ENCODE measurements around the gene HCFC1.
"Not testable (repeated sequence)": the region's sequence is repeated elsewhere in the genome, so short reads cannot be mapped to it uniquely, and the experiment has no call there.

HCFC1 gene

GRCh38 chrX:154008521-154008920 is 36.9 kb upstream of the HCFC1 start:
- DNase-seq: no peak

- DNase-seq: no peak
Observed at GRCh38 chrX:154006947-154007346, 35.3 kb upstream of the HCFC1 start.

DNA sequence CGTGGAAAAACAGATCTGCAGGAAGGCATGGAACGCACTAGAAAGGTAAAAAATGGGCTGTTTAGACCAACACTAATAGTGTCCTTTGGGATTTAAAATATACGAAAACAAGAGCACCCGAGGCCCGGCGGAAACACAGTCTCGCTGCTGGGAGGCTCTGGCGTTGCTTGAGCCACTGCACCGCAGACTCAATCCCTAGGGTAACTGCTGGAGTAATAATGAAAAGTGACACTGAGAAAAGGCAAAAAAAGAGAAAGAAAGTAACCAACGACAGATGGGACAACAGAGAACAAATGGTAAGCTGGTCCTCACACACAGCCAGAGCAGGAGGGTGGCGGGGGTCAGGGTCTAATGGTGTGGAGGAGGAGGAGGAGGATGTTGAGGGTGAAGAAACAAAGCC is 32.7 kb upstream of the HCFC1 start:
- DNase-seq: no peak

GRCh38 chrX:154002215-154002719 is 30.6 kb upstream of the HCFC1 start:
- peak in 1 of 5 donors; percentile 85 for DNase-seq

- DNase-seq: no peak
Observed at GRCh38 chrX:154000051-154000450, 28.4 kb upstream of the HCFC1 start.

- no peak for DNase-seq
Observed at GRCh38 chrX:153999359-154000037, 27.9 kb upstream of the HCFC1 start.

- DNase-seq: no peak
Observed at GRCh38 chrX:153995504-153995903, 23.9 kb upstream of the HCFC1 start.

DNA sequence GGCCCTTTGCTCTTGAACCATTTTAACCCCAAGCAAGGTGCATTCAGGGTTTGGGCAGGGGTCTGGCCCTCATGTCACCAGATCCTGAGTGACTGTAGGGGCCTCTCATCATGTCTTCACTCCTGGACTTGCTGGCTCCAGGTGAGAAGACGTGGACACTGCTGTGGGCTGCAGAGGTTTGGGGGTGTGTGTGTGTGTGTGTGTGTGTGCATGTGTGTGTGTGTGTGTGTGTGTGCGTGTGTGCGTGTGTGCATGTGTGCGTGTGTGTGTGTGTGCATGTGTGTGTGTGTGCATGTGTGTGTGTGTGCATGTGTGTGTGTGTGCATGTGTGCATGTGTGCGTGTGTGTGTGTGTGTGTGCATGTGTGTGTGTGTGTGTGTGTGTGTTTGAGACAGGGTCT is 22.8 kb upstream of the HCFC1 start:
- not testable (repeated sequence) for DNase-seq

DNA sequence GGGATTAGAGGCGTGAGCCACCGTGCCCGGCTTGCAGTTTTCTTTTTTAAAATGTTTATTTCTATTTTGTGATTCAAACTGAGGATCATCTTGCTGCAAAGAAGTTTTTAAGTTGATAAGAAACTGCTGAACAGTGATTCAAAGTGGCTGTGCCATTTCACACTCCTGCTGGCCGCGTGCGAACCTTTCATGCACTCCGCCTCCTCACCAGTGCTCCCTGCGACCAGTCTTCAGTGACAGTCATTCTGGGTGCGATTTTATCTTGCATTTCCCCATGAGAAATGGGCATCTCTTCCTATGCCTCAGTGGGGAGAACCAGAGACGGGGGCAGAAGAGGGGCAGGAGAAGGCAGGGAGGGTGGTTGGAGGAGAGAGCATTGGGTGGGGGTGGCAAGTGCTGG is 22.4 kb upstream of the HCFC1 start:
- no peak for DNase-seq

DNA sequence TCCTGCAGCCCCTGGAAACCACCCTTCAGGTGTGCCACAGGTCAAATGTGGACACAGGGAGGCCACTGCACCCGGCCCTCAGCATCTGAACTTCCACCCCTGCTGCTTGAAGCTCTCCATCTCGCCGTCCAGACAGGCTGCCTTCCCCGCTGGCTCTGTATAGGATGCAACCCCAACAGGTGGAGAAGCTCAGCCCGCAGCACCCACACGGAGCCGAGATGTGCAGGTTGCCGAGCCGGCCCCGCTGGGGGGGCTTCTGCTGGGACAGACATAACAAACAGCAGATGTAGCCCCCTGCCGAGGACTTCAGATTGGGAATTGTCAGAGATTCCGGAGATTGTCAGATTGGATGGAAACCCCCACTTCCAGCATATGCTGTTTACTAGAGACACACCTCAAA is 21.5 kb upstream of the HCFC1 start:
- no peak for DNase-seq

- DNase-seq: no peak
Observed at GRCh38 chrX:153992180-153992579, 20.6 kb upstream of the HCFC1 start.

DNA sequence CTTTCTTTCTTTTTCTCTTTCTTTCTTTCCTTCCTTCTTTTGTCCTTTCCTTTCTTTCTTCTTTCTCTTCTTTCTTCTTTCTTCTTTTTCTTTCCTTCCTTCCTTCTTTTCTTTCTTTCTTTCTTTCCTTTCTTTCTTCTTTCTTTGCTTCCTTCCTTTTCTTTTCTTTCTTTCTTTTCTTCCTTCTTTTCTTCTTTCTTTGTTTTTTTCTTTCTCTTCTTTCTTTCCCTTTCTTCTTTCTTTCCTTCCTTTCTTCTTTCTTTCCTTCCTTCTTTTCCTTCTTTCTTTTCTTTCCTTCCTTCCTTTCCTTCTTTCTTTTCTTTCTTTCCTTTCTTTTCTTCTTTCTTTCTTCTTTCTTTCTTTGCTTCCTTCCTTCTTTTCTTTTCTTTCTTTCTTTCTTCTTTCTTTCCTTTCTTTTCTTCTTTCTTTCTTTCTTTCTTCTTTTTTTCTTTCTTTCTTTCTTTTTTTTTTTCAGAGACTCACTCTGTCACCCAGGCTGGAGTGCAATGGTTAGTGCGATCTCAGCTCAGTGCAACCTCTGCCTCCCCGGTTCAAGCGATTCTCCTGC is 19.5 kb upstream of the HCFC1 start:
- no peak for DNase-seq

DNA sequence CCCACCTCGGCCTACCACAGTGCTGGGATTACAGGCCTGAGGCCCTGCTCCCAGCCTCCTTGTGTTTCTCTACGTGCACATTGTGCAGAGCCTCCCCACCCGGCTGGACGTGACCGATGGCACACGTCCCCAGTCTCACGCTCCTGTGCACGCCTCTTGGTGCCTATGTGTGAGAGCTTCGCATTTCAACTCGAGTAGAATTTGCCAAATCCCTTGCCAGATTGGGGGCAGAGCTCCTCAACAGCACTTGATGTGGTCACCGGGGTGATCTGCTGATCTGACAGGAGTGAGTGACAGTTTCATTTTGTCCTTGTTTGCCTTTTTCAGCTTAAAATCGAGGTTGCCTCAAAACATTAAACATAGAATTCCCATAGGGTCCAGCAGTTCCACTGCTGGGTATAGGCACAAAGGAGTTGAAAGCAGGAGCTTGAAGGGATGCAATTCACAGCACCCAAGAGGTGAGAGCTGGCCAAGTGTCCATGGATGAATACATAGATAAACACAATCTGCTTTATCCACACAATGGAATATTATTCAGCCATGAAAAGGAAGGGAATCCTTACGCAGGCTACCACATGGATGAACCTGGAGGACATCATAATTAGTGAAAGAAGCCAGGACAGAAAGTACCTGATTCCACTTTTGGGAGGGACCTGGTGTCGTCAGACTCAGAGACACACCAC is 18.5 kb upstream of the HCFC1 start:
- no peak for DNase-seq

DNA sequence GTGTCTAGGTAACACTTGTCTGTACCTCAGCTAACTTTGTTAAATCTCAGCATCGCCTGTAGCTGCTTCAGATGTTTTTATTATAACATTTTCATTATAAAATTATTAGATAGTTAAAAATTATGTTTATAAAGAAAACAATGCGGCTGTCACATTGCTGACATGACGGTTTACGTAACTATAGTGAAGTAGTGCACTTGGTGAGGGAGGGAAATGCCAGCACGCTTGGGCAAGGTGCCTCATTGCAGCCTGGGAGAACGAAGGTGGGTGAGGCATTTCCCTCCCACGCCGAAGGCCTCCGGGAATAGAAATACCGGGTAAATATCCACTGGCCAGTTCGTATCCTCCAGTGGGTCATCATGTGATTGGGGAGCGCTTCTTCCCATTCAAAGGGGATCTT is 16.9 kb upstream of the HCFC1 start:
- DNase-seq: no peak

GRCh38 chrX:153984351-153985178 is 12.9 kb upstream of the HCFC1 start:
- DNase-seq: peak in 1 of 5 donors; percentile 47

DNA sequence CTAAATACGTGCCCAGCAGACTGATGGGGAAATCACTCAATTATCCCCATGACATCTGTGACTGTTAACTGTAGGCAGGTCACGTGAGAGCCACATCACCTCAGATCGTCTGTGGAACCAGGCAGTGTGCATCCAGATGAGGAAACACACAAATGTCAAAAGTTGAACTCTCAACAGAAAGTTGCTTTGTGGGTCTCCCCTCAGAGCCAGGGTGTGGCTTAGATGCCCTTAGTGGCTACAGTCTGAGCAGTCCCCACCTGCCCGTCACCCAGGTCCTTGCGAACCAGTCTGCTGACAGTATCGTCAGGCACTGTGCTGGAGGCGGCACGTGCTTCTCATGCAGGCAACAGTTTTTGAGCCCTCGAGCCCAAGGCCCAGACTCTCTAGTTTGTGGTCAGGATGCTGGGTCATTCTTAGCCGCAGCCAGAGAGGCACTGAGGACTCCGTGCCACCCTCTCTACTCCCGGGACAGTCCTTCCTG is 11.7 kb upstream of the HCFC1 start:
- peak in 1 of 5 donors; percentile 17 for DNase-seq

- peak; percentile 22 to 88 (median 47) for DNase-seq
Observed at GRCh38 chrX:153981771-153982533, 10.3 kb upstream of the HCFC1 start.

DNA sequence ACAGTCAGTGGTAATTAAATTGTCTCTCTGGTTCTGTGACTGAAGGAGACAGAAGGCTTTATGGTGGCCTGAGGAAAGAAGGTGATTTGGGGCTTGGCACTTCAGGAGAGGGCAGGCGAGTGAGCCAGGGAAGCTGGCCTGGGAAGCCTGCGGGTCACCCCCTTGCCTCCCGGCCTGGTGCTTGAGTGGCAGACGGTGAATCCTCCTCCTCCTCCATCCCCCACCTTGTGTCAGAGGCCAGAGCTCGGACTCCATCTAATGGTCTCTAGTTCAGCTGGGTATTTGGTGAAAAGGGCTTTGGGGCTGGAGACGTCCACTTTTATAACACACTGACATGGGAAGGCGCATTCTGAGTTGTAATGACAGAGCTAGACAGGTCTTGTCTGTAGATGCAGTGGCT is 9.6 kb upstream of the HCFC1 start:
- DNase-seq: peak in 1 of 5 donors; percentile 17

GRCh38 chrX:153980394-153980793 is 8.8 kb upstream of the HCFC1 start:
- DNase-seq: peak in 1 of 5 donors; percentile 38

DNA sequence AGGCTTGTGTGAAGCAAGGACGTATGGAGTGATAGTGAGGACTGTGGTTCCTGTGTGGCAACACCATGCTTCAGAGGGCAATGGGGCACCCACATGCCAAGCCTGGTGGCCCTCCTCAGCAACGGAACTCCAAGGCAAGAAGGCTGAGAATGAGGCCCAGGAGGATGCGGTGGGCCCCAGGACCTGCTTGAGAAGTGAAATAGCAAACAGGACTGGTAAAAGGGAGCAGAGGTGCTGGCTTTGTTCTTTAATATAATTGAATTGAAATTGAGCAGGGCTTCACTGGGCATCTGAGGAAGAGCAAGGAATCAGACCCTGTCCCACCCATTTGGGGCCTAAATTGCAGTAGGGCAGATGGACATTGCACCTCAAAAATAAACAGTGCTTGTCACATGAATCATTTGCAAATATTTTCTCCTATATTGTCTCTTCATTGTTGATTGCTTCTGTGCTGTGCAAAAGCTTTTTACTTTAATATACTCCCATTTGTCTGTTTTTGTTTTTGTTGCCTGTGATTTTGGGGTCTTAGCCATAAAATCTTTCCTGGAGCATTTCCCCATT is 3.2 kb upstream of the HCFC1 start:
- no peak for DNase-seq

- no peak for DNase-seq
Observed at GRCh38 chrX:153974003-153974725, 2.5 kb upstream of the HCFC1 start.

Measured in T-helper 1 cell (primary cell).